ENCODE measurements around the gene NT5DC3.

The NT5DC3 gene

GRCh38 chr12:103802586-103802886, 38.5 kb downstream of the NT5DC3 start:
- no peak for DNase-seq (ENCODE audit: low read depth, low spot score)
- POLR2A ChIA-PET: no interaction called here
- no peak overlapping the region for H3K4me3 ChIP-seq (ENCODE audit: low read depth, low read length)
- TF ChIP-seq, protein P1, sequence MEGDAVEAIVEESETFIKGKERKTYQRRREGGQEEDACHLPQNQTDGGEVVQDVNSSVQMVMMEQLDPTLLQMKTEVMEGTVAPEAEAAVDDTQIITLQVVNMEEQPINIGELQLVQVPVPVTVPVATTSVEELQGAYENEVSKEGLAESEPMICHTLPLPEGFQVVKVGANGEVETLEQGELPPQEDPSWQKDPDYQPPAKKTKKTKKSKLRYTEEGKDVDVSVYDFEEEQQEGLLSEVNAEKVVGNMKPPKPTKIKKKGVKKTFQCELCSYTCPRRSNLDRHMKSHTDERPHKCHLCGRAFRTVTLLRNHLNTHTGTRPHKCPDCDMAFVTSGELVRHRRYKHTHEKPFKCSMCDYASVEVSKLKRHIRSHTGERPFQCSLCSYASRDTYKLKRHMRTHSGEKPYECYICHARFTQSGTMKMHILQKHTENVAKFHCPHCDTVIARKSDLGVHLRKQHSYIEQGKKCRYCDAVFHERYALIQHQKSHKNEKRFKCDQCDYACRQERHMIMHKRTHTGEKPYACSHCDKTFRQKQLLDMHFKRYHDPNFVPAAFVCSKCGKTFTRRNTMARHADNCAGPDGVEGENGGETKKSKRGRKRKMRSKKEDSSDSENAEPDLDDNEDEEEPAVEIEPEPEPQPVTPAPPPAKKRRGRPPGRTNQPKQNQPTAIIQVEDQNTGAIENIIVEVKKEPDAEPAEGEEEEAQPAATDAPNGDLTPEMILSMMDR (IDR thresholded peaks at IDR 0.05; ENCODE audit: insufficient read depth, low read length, missing control alignments): no peak
- CTCF ChIA-PET: interaction anchor here (0.7 to 1.8 kb wide), 2 partner anchors 19 to 68 kb away, joined by 3 to 5 read pairs; no protein-coding TSS in a partner anchor

GRCh38 chr12:103801709-103802585, 39.1 kb downstream of the NT5DC3 start:
- ChIA-PET POLR2A (no interaction called here), CTCF (interaction anchor here (1.8 kb wide), 1 partner anchor 69 kb away, joined by 5 read pairs; no protein-coding TSS in a partner anchor)
- TF ChIP-seq, protein P1 (IDR thresholded peaks at IDR 0.05; ENCODE audit: insufficient read depth, low read length, missing control alignments): no peak
- DNase-seq (ENCODE audit: low read depth, low spot score): no peak
- H3K4me3 ChIP-seq (ENCODE audit: low read depth, low read length): no peak overlapping the region

- H3K4me3 ChIP-seq (ENCODE audit: low read depth, low read length): no peak overlapping the region
- TF ChIP-seq, protein P1 (IDR thresholded peaks at IDR 0.05; ENCODE audit: insufficient read depth, low read length, missing control alignments): no peak
- ChIA-PET CTCF (interaction anchor here (0.8 to 1.0 kb wide), 2 partner anchors 14 to 30 kb away, joined by 4 read pairs; no protein-coding TSS in a partner anchor), POLR2A (no interaction called here)
- no peak for DNase-seq (ENCODE audit: low read depth, low spot score)
Measured at GRCh38 chr12:103799857-103800771, 40.9 kb downstream of the NT5DC3 start.

DNA sequence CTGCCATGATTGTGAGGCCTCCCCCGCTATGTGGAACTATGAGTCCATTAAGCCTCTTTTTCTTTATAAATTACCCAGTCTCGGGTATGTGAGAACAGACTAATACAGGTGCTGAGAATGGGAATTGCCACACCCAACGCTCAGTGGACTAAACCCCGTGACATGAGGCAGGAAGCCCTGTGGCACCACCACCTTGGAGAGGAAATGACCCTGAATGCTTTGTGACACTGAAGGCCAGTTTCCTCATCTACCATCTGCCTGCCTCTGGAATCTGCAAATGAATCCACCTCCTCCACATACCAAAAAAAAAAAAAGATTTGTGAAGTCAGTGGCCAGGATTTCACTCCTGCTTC, 41.6 kb downstream of the NT5DC3 start:
- no peak overlapping the region for H3K4me3 ChIP-seq (ENCODE audit: low read depth, low read length)
- CTCF ChIA-PET: no interaction called here
- POLR2A ChIA-PET: no interaction called here
- TF ChIP-seq, protein P1 (IDR thresholded peaks at IDR 0.05; ENCODE audit: insufficient read depth, low read length, missing control alignments): no peak
- DNase-seq (ENCODE audit: low read depth, low spot score): no peak

DNA sequence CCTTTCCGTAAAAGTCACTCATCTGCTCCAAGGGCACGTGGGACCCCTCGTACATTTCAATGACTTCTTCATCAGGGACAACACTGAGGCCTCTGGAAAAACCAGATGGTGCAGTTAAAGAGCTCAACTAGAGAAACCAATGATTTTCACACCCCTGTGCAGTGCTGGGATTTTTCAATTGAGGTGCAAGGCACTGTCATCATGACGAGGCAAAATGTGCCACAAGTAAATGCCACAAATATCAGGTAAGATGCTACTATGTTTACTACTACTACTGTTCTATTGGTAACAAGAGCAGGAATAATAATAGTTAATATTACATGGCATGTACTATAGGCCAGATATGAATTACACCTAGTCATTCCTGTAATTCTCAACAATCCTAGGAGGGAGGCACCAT, 42.4 kb downstream of the NT5DC3 start:
- ChIA-PET POLR2A (no interaction called here), CTCF (no interaction called here)
- DNase-seq (ENCODE audit: low read depth, low spot score): no peak
- H3K4me3 ChIP-seq (ENCODE audit: low read depth, low read length): no peak overlapping the region
- TF ChIP-seq, protein P1 (IDR thresholded peaks at IDR 0.05; ENCODE audit: insufficient read depth, low read length, missing control alignments): no peak

Measured in AG04449 (cell line).